Hindlimb muscle (tissue), 1 donor: Measurements from ENCODE around the gene DLEC1. TPM values are rescaled to one million over a fixed set of nuclear protein-coding genes. Genes with fewer than 3 reads are reported as not detected.
"Not testable (repeated sequence)": the region's sequence is repeated elsewhere in the genome, so short reads cannot be mapped to it uniquely, and the experiment has no call there.

Source experiments
- DNase-seq: peaks from one replicate; pipeline ENCODE4 v3.0.0-alpha.2; 2013
- polyA plus RNA-seq: library from polyadenylated mRNA; unstranded; fragments of 120-200 nt; gene quantifications from one replicate; pipeline ENCODE4 v1.2.1, GENCODE V29; 2013; ENCODE audit not compliant: insufficient read length

The DLEC1 gene
- polyA plus RNA-seq, 1 donor, result 0.28 TPM

DNA sequence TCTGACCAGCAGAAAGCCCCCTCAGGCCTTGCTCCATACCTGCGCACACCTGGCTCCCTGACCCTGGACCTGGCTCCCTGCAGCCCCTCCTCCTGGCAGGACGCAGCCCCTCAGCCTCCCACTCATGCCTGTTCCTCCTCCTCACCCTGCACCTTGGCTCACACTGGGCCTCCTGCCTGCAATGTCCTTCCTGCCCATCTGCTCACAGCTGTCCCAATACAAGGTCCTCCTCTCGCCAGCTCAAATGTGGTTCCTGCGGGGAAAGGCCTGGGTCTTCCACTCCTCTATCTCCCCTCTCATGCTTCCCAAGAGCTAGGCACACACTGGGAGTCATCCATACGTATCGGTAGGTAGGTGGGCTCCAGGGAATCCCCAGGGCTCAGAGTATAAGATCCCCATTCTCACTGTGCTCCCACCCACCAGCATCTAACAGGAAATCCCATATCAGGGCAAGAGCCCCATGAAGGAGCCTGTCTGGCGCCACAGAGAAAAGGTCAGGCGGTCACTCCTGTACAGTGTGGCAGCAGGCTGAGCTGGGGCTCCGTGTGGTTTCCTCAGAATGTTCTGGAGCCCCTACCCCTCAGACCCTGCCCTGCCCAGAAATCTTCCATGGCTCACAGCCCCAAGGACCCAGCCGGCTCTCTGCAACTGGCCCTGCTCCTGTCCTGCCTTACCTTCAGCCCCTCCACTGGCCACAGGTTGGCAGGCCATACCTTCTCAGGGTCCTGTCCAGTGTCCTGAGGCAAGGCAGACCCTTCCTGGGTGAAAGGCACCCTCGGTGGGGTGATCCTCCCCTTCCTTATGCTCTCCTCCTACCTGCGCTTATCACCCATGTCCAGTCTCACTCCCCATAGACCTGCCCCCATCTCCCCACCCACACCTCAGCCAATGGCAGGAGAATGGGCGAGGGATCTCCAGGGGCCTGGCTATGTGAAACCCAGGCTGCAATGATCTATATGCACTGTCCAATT is 20.4 kb upstream of the DLEC1 start:
- no peak for DNase-seq

DNA sequence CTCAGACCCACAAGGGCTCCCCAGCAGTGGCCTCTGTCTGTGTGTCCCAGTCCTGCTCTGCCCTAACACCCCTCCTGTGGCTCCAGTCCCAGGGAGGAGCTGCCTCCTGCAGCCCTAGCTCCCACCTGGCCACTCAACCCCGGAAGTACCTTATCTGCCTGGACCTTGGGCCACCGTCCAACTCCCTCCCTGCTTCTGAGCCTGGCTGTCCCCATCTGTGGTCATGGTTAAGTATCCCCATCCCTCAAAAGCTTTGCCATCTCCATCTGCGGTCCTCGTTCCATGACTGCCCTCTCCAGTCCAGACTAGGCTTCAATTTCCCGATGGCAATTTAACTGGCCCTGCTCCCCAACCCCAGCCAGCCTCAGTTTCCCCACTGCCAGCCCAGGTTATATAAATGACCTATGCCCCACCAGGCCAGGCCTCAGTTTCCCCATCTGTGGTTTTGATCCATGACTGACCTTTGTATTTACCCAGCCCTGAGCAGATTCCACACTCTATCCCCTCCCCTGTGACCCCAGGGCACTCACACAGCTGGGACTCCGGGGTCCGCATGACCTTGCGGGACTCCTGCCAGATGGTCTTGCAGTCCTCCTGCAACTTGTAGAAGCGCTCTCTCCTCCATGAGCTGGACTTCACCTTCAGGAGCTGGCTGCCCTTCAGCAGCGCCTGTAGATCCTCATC is 19.2 kb upstream of the DLEC1 start:
- DNase-seq, result no peak

DNA sequence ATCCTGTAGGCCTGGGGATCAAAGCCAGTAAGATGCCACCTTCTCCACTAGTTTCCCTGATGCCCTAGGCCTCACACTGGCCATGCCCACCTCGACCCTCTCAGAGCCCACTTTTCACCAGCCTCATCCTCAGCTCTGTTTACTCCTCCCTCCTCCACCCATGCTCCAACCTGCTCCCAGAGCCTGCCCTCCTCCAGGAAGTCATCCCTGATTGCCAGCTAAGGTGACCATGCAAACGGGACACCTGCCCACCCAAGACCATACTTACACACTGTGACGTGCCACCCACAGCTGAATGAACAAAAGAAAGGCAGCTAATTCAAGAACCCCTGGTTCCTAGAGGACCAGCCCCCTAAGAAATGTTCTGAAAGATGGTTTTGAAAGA is 18.7 kb upstream of the DLEC1 start:
- DNase-seq, result no peak

DNA sequence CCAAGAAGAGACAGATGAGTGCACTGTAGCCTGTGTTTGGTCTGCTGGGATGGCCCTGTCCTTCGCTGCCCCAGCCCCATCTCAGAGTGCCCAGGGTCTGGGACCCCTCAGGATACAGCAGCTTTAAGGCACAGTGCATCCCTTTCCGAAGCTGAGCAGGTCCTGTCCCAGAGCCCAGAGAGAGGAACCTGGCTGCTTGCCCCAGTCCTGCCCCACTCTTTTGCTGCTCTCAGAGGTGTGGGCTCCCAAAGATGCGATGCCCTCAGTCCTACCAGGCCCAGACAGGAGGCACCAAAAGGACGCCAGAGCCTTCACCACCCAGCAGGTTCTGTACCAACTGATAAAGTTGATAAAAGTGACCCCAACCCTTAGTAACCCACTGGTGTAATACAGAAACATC is 17.8 kb upstream of the DLEC1 start:
- no peak for DNase-seq

DNA sequence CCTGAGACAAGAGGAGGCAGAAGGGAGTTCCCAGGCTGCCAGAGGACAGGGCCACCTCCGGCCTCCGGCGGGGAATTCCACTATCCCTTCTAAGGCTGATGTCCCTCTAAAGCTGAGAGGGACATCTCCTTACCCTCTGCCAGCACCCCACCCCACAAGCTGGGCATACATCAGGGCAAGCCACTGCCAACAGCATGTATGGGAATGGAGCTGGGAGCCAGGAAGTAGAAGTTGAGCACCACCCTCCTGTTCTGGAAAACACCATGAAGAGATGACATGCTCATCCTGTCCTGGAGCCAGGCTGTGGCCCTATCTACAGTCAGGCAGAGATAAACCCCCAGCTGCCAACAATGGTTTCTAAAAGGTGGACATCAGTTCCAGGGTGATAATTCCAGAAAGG is 16.7 kb upstream of the DLEC1 start:
- DNase-seq, result no peak

DNA sequence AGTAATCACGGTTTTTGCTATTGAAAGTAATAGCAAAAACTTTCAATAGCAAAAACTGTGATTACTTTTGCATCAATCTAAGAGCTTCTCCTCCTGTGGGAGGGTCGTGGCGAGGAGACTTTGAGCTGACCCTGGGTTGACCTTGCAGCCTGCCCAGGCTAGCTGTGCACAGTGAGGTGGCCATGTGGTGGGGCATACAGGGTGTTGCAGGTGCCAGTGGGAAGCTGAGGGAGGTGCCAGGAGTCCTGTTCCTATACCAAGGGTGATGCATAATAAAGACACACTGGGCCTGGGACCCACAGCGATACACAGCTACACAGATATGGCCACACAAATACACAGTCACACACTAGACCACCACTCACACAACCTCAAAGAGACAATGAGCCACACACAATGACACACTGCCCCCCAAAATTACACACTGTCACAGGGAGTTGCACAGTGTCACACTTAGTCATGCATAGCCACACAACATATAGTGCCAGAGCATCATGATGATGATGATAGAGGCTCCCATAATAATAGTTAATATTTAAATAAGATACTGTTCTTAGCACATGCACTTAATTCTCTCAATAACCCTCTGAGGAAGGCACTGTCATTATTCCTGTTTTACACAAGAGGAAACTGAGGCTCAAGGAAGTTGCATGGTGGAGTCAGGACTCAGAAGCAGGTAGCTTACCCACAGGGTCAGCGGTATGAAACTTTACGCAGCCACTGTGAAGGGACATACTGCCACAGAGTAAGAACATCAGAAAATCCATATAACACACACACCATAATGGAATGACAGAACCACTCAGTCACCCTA is 15.9 kb upstream of the DLEC1 start:
- no peak for DNase-seq

DNA sequence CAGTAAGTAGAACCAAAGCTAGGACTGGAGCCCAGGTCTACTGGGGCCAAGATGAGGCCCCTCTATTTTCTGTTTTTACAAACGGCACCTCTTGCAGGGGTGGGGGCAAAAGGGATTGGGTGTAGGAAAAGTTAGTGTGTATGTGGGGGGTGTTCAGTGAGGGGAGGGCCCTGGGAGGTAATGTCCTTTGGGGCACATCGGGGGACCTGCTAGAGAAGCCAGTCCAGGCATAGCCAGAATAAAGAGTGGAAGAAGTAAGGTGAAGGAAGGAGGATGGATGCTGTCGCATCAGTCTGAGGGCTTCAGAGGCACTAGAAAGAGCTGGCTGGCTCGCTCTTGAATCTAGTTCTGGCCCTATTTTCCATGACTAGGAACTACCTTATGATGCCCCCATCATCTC is 12.2 kb upstream of the DLEC1 start:
- DNase-seq, result no peak

DNA sequence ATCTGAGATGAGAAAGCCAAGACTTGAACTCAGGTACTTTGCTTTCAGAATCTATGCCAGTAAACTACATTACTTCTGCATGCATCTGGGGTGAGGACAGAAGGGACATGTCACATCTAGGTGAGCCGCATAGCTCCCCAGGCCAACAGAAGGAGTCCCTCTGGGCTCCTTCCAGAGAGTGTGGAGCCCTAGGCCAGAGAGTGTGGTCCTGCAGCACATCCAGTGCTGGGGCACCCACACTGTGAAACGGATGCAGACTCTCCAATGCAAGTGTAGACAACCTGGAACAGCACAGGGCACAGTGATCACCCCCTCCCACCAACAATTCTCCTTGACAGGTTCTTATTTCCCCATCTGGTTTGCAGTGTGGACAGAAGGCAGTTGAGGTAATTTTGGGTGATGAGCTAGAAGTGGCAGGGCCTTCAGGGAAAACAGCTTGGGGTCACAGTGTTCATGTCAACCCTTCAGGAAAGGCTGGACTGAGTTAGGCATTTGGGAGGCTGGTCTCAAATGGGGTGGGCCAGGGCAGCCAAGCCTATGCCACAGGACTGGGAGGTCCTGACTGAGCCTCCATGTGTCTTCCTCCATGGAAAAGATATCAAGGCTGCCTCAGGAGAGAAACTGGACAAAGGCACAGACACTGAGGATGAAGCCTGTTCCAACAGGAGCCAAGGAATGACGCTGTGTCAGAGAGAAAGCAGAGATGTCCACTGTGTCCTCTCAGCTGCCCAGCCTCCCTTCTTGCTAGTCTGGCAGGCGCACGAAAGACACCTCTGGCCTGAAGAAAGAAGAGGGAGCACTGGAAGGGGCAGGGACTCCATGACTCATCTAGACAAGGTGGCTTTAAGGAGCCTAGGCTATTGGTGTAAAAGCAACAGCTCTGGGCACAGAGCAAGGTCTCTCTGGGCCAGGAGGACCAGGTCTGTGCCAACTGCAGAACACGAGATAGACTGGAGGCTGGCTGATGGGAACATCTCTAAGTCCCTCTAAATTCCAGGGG is 11.2 kb upstream of the DLEC1 start:
- DNase-seq, result no peak

DNA sequence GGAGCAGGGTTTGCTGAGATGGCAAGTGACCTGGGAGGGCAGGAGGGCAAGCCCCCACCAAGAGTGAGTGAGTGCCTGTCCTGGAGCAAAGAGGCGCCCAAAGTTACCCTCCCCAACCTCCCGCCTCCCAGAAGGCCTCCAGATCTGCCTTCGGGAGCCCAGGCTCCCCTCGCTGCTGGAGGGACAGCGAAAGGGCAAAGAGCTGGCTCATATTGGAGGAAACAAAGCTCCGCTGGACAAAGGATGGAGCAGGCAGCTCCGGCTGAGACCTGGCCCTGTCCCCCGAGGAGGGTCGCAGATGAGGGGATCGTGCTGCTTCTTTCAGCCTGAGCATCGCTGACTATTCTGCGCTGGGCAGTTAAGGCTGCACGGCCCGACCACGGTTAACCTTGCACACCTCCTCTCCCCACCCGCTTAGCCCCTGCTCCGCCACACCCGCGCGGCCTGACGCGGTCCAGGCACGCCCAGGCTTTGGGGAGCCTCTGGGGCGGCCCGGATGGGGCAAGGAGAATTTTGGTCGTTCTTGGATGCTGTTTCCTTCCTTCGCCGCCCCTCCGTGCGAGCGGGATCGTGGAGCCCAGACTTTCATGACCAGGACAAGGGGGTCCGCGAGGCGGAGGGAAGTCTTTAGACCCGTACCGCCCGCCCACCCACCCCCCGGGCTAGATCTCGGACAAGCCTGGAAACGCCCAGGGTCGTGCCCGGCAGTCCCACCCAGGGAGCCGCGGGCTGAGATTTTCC is 10.2 kb upstream of the DLEC1 start:
- DNase-seq, result no peak

DNA sequence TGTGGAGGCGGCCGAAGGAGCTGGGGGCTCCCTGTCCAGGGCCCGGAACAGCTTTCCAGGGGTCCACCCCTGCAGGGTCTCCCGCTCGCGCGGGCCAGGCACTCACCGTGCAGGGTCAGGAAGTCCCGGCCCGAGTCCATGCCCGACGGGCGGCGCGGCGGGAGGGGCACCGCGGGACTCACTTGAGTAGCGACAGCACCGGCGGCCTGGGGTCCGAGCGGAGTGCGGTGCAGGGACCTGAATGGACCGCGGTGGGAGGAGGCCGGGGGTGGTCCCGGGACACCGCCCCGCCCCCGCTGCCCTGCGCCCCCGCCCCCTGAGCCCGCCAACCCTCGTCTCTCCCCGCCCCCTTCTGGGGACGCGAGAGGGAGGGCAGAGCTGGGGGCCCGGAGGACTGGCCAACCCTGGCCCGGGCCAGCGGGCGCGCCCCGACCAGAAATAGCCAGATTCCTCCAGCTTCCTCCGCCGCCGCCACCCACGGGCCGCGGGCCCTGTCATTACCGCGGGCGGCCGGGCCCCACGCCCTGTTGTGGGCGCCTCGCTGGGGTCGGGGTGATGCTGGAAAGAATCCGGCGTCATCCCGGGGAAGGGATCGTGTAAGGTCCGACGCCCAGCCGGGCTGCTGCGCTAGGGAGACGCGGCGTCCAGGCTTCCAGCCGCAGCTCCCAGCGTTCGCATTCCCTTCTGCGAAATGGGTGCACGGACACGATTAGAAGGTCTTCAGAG is 9.4 kb upstream of the DLEC1 start, which contains the start of gene PLCD1:
PLCD1 (minus strand) TSS at position 243 of the 726 bp plus-strand sequence; CDS start at position 140, 103 bp downstream.
- peak; percentile 88 for DNase-seq

DNA sequence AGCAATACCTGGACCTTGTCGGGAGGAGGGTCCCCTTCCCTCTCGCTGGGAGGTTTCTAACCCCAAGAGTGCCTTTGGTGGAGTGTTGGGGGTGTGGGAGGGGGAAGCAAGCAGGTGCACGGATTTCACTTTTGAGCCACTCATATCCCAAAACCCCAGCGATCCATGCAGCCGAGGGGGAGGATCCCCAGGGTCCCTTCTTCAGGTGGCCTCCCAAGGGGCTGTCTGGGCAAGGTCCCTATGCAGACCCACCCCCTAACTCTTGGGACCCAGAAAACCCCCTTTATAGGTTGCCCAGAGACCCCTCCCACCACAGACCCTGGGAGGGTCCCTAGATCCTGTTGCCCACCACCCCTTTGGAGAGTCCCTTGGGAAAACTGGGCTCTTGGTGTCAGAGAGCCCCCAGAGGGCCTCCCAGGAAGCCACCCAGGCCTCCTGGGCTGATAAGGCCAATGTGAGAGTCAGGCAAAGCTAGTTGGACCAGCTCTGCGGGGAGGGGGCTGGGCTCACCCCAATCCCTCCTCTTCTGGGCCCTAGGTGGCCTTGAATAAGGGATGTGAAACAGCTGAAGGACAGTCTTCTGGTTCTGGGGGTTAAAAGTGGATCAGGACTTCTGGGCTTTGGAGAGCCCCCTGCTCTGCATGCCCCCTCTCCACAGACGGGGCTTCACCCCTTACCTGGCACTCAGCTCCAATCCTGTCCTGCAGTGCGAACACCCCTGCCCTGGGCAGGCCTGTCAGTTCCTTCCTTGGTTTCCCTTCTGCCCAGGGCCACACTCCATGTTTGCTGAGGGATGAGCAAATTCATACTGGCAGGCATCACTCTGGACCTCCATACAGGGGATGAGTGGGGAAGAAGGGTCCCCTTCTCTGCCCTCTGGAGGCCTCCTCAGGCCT is 8.6 kb upstream of the DLEC1 start:
- no peak for DNase-seq

DNA sequence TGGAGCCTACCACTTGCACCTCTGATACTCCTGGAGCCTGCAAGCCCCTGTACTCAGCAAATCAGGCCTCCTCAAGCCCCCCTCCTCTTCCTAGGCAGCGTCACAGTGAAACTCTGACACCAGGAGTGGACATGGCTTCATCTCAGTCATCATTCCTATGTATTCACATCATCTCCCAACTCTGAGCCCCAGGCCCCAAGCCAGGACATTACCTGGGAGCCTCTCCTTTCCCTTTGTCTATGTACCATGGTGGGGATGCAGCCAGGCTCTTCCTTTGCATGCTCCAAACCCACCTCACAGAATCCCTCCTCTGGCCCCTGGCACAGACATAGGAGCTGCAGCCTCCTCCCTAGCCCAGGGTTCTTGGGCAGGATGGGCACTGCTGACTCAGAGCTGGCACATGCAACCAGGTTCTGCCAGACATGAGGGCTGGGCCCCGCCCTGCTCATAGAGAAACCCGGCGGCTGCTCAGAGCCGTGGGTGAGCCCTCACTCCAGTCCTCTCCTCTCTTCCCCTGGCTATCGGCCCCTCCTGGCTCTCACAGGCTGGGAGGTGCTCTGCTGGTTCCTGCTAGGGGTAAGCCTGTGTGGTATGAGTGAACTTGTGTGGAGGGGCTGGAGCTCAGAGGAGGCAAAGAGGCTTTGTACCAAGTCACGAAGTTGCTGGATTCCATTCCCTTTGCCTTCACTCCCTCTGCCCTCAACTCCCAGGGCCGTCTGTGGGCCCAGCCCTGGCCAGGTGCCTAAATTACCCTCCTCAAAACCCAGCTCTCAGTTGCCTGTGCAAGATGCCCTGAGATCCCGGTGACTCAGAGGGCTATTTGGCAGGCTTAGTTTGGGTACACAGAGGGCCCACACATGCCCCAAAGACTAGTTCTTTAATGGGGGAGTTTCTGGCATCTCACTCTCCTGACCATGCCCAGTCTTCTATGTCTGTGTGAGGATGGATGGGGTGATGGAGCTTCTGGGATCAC is 7.7 kb upstream of the DLEC1 start:
- DNase-seq, result no peak

DNA sequence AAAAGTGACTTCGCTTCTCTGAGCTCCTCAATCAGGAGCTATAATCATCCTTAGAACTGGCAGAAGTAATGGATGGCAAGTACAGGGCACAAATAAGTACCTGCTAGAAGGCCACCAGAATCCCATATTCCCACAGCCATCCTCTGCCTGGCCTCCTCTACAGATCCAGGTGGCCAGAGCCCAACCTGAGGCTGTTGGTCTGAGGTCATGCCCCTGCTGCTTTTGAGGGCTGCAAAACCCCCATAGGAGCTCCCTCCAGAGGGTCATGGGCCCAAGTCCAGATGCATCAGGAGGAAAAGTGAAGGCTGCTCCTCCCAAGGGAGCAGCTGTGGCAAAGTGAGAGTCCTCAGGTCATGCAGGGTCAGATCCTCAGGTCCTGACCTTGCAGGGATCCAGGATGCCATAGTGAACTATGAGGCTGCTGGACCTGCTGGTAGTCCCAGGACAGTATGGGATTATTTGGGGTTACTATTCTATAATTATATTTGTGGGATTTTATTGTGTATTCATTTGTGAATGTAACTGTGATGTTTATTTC is 6.6 kb upstream of the DLEC1 start:
- no peak for DNase-seq

DNA sequence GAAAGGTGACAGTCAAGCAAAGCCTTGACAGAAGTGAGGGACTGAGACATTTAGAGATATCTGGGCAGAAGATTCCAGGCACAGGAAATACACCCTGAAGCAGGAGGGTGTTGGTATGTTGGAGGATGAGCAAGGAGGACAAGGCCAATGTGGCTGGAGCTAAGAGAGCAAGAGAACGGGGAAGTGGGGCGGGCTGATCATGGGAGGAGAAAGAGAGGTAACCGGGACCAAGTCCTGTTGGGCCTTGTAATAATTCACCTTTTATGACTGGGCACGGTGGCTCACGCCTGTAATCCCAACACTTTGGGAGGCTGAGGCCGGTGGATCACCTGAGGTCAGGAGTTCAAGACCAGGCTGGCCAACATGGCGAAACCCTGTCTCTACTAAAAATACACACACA is 5.4 kb upstream of the DLEC1 start:
- DNase-seq, result not testable (repeated sequence)

DNA sequence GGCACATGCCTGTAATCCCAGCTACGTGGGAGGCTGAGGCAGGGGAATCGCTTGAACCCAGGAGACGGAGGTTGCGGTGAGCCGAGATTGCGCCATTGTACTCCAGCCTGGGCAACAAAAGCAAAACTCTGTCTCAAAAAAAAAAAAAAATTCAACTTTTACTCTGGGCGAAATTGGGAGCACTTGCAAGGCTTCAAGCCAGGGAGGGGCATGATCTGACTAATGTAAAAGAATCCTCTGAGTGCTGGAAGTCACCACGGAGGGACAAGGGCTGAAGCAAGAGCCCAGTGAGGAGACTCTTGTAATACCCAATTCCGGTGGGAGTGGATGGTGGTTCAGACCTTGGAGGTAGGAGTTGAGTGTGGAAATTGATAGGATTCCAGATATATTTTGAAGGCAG is 4.7 kb upstream of the DLEC1 start:
- DNase-seq, result not testable (repeated sequence)

DNA sequence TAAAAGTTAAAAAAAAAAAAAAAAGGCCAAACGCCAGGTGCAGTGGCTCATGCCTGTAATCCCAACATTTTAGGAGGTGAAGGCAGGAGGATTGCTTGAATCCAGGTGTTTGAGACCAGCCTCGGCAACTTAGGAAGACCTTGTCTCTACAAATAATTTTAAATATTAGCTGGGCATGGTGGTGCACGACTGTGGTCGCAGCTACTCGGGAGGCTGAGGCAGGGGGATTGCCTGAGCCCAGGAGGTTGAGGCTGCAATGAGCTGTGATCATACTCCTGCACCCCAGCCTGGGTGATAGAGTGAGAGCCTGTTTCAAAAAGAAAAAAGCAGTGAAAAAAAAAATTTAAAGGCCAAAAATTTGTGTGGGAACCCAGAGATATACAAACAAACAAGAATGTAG is 2.7 kb upstream of the DLEC1 start:
- no peak for DNase-seq

DNA sequence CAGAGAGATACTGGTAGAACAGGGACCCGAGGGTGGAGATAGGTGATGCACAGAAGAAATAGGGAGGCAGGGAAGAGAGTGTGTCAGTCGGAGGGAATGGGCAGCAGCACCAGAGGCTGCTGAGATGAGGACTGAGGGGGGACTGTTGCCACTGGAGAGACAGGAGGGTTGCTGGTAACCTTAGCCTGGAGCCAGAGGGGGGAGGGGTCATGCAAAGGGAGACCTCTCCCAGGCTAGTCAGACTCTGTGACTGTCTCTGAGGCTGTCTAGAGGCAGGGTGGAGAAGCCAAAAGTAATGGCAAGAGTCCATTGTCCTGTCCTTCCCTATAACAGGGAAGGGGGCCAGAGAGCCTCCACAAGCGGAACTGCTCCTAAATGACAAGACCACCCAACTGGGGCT is 2.1 kb upstream of the DLEC1 start:
- no peak for DNase-seq
